ENCODE results near the gene CNOT6L.
A peak's percentile ranks its signal among the peaks of the same experiment; 100 is the strongest.

The CNOT6L gene

DNA sequence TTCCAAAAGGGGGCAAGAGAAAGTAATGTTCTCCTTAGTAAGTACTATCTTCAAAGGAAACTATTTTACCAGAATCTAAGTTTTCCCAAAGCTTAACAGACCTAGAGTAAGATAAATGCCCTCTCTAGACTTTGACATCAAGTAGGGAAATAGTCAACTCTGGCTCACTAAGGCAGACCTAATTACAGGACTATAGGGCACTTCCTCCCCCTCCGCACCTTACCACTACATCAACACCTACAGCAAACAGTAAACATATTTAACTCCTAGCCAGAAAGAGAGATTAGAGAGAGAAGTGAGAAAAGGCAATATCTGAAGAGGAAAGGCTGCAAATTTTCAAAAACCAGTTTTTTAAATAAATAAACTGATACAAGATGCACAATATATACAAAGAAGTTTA lies 60.4 kb downstream of the CNOT6L start:
- in situ Hi-C loops (cut with MboI; ENCODE audit: low sequenced_read_pairs, unreplicated experiment): no loop called here
- TF ChIP-seq CTCF (IDR thresholded peaks at IDR 0.05; ENCODE audit: borderline replicate concordance, control extremely low read depth, extremely low read depth, insufficient read depth, missing control alignments): no peak
- no peak for DNase-seq (ENCODE audit: low spot score)

GRCh38 chr4:77751764-77752163 lies 67.4 kb downstream of the CNOT6L start:
- in situ Hi-C loops (cut with MboI; ENCODE audit: low sequenced_read_pairs, unreplicated experiment): no loop called here
- DNase-seq (ENCODE audit: low spot score): no peak
- TF ChIP-seq CTCF (IDR thresholded peaks at IDR 0.05; ENCODE audit: borderline replicate concordance, control extremely low read depth, extremely low read depth, insufficient read depth, missing control alignments): no peak

- no peak for TF ChIP-seq CTCF (IDR thresholded peaks at IDR 0.05; ENCODE audit: borderline replicate concordance, control extremely low read depth, extremely low read depth, insufficient read depth, missing control alignments)
- no peak for DNase-seq (ENCODE audit: low spot score)
- in situ Hi-C loops (cut with MboI; ENCODE audit: low sequenced_read_pairs, unreplicated experiment): no loop called here
These were observed 73.4 kb downstream of the CNOT6L start for GRCh38 chr4:77745792-77746191.

GRCh38 chr4:77742054-77742453 lies 77.1 kb downstream of the CNOT6L start:
- no peak for TF ChIP-seq CTCF (IDR thresholded peaks at IDR 0.05; ENCODE audit: borderline replicate concordance, control extremely low read depth, extremely low read depth, insufficient read depth, missing control alignments)
- in situ Hi-C loops (cut with MboI; ENCODE audit: low sequenced_read_pairs, unreplicated experiment): no loop called here
- no peak for DNase-seq (ENCODE audit: low spot score)

- no peak for DNase-seq (ENCODE audit: low spot score)
- in situ Hi-C loops (cut with MboI; ENCODE audit: low sequenced_read_pairs, unreplicated experiment): no loop called here
- no peak for TF ChIP-seq CTCF (IDR thresholded peaks at IDR 0.05; ENCODE audit: borderline replicate concordance, control extremely low read depth, extremely low read depth, insufficient read depth, missing control alignments)
These were observed 78.7 kb downstream of the CNOT6L start for GRCh38 chr4:77740480-77740879.

DNA sequence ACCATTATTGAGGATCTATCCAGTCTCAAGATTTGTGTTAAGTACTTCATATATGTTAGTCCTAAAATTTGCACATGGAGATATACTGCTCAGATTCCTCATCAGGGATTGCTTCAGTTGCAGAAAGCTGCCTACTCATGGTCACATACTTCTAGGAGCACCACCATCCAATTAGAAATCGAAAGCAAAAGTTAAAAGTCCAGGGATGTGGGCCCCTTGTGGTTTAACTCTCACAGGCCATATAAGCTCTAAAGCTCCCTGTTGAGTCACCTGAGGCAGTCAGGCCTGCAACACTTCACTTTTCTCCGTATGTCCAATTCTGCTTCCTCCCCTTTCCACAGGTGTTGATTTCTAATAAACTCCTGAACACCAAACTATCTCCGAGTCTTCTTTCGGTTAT lies 84.2 kb downstream of the CNOT6L start:
- in situ Hi-C loops (cut with MboI; ENCODE audit: low sequenced_read_pairs, unreplicated experiment): no loop called here
- TF ChIP-seq CTCF (IDR thresholded peaks at IDR 0.05; ENCODE audit: borderline replicate concordance, control extremely low read depth, extremely low read depth, insufficient read depth, missing control alignments): no peak
- DNase-seq (ENCODE audit: low spot score): peak; percentile 44

- in situ Hi-C loops (cut with MboI; ENCODE audit: low sequenced_read_pairs, unreplicated experiment): no loop called here
- no peak for TF ChIP-seq CTCF (IDR thresholded peaks at IDR 0.05; ENCODE audit: borderline replicate concordance, control extremely low read depth, extremely low read depth, insufficient read depth, missing control alignments)
- DNase-seq (ENCODE audit: low spot score): no peak
These were observed 87.5 kb downstream of the CNOT6L start for GRCh38 chr4:77731656-77732055.

Measured in GM13976 (cell line).